HUES64 (cell line): ENCODE data around the gene RTP3.
"Not testable (repeated sequence)": the region's sequence is repeated elsewhere in the genome, so short reads cannot be mapped to it uniquely, and the experiment has no call there.

Experiments
- H3K27ac ChIP-seq: 2 replicates; pipeline ENCODE4 v1.7.0; 2013; ENCODE audit warnings: low read depth, low read length, inconsistent platforms
- H3K27me3 ChIP-seq: 2 replicates; pipeline ENCODE4 v1.6.1; 2013; ENCODE audit warnings: mild to moderate bottlenecking, low read length; ENCODE audit not compliant: insufficient read depth
- H3K36me3 ChIP-seq: 2 replicates; pipeline ENCODE4 v1.6.1; 2013; ENCODE audit warnings: mild to moderate bottlenecking, low read length; ENCODE audit not compliant: insufficient read depth
- H3K4me1 ChIP-seq: 2 replicates; pipeline ENCODE4 v1.6.1; 2013; ENCODE audit warnings: mild to moderate bottlenecking, low read length, moderate library complexity; ENCODE audit not compliant: insufficient read depth
- H3K4me3 ChIP-seq: 2 replicates; pipeline ENCODE4 v1.5.1; 2013; ENCODE audit warnings: mild to moderate bottlenecking, low read length, moderate library complexity
- H3K9ac ChIP-seq: 2 replicates; pipeline ENCODE4 v1.6.1; 2013; ENCODE audit warnings: mild to moderate bottlenecking, low read depth, low read length
- H3K9me3 ChIP-seq: 2 replicates; pipeline ENCODE4 v1.6.1; 2013; ENCODE audit warnings: low read depth, low read length; ENCODE audit not compliant: insufficient read depth
- WGBS: fragments of 150-250, 120-280 bp; methylation state at CpG from one replicate; pipeline ENCODE4 v1.1.7; 2013; ENCODE audit warnings: missing lambda C conversion rate; 5-methylcytosine and 5-hydroxymethylcytosine counted together

Gene RTP3

GRCh38 chr3:46494491-46494890, 3.3 kb upstream of the RTP3 start:
- WGBS = 96% methylated on average over 26 of the region's 33 CpGs
- not testable (repeated sequence) for H3K4me3 ChIP-seq, H3K27me3 ChIP-seq, H3K9me3 ChIP-seq, H3K36me3 ChIP-seq, H3K27ac ChIP-seq, H3K9ac ChIP-seq
- H3K4me1 ChIP-seq = peaks cover 22% of the 10 kb centered on the region

GRCh38 chr3:46495901-46496456, 1.8 kb upstream of the RTP3 start:
- H3K27ac ChIP-seq = 0 out of 2 replicates have a peak overlapping the region, but pooled peaks have one; percentile 41
- no peaks in the 10 kb centered on the region for H3K27me3 ChIP-seq
- H3K4me1 ChIP-seq = peaks cover 20% of the 10 kb centered on the region
- H3K4me3 ChIP-seq = no peak overlapping the region
- H3K9me3 ChIP-seq = 0 out of 2 replicates have a peak, but pooled peaks cover 5% of the 10 kb centered on the region
- 78% methylated on average over 5 of the region's 5 CpGs for WGBS
- no peaks in the 10 kb centered on the region for H3K36me3 ChIP-seq
- no peak overlapping the region for H3K9ac ChIP-seq

DNA sequence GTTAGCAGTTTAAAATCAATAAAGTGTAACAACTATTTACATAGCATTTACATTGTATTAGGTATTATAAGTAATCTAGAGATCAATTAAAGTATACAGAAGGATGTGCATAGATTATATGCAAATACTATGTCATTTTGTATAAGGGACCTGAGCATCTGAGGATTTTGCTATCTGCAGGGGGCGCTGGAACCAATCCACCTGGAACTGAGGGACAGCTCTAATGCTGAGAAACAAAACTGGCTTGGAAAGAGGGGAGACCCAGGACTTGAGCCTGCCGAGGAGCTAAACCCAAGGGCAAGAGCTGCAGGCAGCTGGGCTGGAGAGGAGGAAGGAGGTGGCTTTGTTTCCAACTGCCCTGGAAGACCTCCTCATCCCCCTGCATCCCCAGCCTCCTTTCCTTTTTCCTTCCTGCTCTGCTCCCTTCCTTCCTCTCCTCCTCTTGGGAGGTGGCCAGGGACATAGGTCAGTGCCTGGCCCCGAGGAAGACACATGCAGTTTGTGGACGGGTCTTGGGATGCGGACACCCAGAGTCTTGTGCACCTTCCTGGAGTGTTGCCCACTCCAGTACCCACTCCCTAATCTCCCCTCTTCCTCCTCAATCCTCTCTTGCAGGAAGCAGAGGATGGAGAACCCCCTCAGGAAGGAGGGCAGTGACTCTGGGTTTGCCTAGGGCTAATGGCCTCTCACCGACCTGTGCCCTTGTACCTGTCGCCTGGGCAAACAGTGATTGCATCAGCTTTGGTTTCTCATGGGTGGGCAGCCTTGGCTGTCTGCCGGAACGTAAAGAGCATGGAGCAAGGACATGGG, 825 bp upstream of the RTP3 start:
- WGBS = 80% methylated on average over 9 of the region's 9 CpGs
- no peaks in the 10 kb centered on the region for H3K36me3 ChIP-seq
- no peak overlapping the region for H3K27ac ChIP-seq
- no peak overlapping the region for H3K9ac ChIP-seq
- H3K9me3 ChIP-seq = 0 out of 2 replicates have a peak, but pooled peaks cover 5% of the 10 kb centered on the region
- peaks cover 18% of the 10 kb centered on the region for H3K4me1 ChIP-seq
- no peak overlapping the region for H3K4me3 ChIP-seq
- H3K27me3 ChIP-seq = no peaks in the 10 kb centered on the region

- no peak overlapping the region for H3K27ac ChIP-seq
- H3K27me3 ChIP-seq = no peaks in the 10 kb centered on the region
- no peaks in the 10 kb centered on the region for H3K36me3 ChIP-seq
- peaks cover 13% of the 10 kb centered on the region for H3K4me1 ChIP-seq
- H3K9me3 ChIP-seq = no peaks in the 10 kb centered on the region
- no peak overlapping the region for H3K9ac ChIP-seq
- 92% methylated on average over 6 of the region's 6 CpGs for WGBS
- H3K4me3 ChIP-seq = no peak overlapping the region
Measured at GRCh38 chr3:46498916-46499519, 1.2 kb downstream of the RTP3 start.

DNA sequence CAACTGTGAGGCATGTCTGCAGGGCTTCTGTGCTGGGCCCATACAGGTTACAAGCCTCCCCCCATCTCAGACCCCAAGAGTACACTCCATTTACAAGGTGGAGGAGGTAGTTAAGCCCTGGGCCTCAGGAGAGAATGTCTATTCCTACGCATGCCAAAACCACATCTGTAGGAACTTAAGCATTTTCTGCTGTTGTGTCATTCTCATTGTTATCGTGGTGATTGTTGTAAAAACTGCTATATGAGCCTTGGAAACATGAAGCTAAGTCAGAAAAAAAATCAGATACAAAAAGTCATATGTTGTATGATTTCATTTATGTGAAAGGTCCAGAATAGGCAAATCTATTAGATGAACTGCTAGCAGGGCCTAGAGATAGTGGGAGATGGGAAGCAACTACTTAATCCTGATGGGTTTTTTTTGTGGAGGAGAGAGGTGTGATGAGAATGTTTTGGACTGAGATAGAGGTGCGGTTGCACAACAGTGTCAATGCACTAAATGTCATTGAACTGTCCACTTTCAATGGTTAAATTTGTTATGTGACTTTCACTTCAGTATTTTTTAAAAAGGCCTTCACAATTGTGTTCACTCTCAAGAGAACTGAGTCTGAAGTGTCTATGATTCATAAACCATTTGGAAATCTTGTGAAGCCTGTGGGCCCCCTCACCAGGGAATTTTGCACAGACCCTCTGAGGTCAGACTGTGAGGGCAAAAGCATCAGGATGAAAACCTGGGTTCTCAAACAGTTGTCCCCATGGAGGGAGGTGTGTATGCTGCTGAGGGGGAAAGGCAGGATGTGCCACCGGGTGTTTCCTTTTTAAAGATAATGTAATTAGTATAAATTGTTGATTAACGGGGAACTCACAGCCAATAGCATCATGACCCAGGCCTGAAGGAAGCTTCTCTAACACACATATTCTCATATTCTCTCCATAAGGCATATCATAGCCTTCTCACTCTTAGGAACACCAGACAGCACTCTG, 3.2 kb downstream of the RTP3 start:
- no peak overlapping the region for H3K4me3 ChIP-seq
- no peak overlapping the region for H3K27ac ChIP-seq
- H3K4me1 ChIP-seq = peaks cover 14% of the 10 kb centered on the region
- H3K9me3 ChIP-seq = no peaks in the 10 kb centered on the region
- H3K36me3 ChIP-seq = no peaks in the 10 kb centered on the region
- 85% methylated on average over 5 of the region's 5 CpGs for WGBS
- H3K9ac ChIP-seq = no peak overlapping the region
- H3K27me3 ChIP-seq = no peaks in the 10 kb centered on the region

- Histone ChIP-seq H3K36me3 (no peaks in the 10 kb centered on the region), H3K27me3 (no peaks in the 10 kb centered on the region), H3K4me1 (peaks cover 10% of the 10 kb centered on the region; the same call in 1 of the 2 replicates), H3K27ac (no peak overlapping the region), H3K9me3 (no peaks in the 10 kb centered on the region), H3K4me3 (no peak overlapping the region), H3K9ac (no peak overlapping the region)
- WGBS = 91% methylated on average over 4 of the region's 4 CpGs
Measured at GRCh38 chr3:46501702-46502101, 3.9 kb downstream of the RTP3 start.

- Histone ChIP-seq H3K9me3 (no peaks in the 10 kb centered on the region), H3K36me3 (no peaks in the 10 kb centered on the region), H3K4me3 (no peak overlapping the region), H3K9ac (no peak overlapping the region), H3K27ac (no peak overlapping the region), H3K27me3 (no peaks in the 10 kb centered on the region), H3K4me1 (peaks cover 6% of the 10 kb centered on the region; the same call in 1 of the 2 replicates)
- 93% methylated on average over 7 of the region's 7 CpGs for WGBS
Measured at GRCh38 chr3:46503200-46503874, 5.6 kb downstream of the RTP3 start.

- no peaks in the 10 kb centered on the region for H3K27me3 ChIP-seq
- no peaks in the 10 kb centered on the region for H3K9me3 ChIP-seq
- H3K27ac ChIP-seq = no peak overlapping the region
- H3K4me3 ChIP-seq = no peak overlapping the region
- 88% methylated on average over 5 of the region's 5 CpGs for WGBS
- no peak overlapping the region for H3K9ac ChIP-seq
- peaks cover 6% of the 10 kb centered on the region; the same call in 1 of the 2 replicates for H3K4me1 ChIP-seq
- no peaks in the 10 kb centered on the region for H3K36me3 ChIP-seq
Measured at GRCh38 chr3:46504789-46505188, 7.0 kb downstream of the RTP3 start.

GRCh38 chr3:46505953-46506352, 8.2 kb downstream of the RTP3 start:
- Histone ChIP-seq H3K9me3 (no peaks in the 10 kb centered on the region), H3K9ac (no peak overlapping the region), H3K27me3 (no peaks in the 10 kb centered on the region), H3K36me3 (no peaks in the 10 kb centered on the region), H3K4me1 (peaks cover 6% of the 10 kb centered on the region; the same call in 1 of the 2 replicates), H3K4me3 (no peak overlapping the region), H3K27ac (no peak overlapping the region)
- 77% methylated on average over 10 of the region's 10 CpGs for WGBS

- peaks cover 6% of the 10 kb centered on the region; the same call in 1 of the 2 replicates for H3K4me1 ChIP-seq
- H3K27me3 ChIP-seq = no peaks in the 10 kb centered on the region
- H3K9ac ChIP-seq = no peak overlapping the region
- no peaks in the 10 kb centered on the region for H3K36me3 ChIP-seq
- H3K9me3 ChIP-seq = no peaks in the 10 kb centered on the region
- H3K4me3 ChIP-seq = no peak overlapping the region
- 91% methylated on average over 3 of the region's 3 CpGs for WGBS
- H3K27ac ChIP-seq = no peak overlapping the region
Measured at GRCh38 chr3:46506526-46506925, 8.8 kb downstream of the RTP3 start.
